CD14-positive monocyte (primary cell): ENCODE results near the gene ZBTB32. TPM values are rescaled to one million over a fixed set of nuclear protein-coding genes. Genes with fewer than 3 reads are reported as not detected.
A peak's percentile ranks its signal among the peaks of the same experiment; 100 is the strongest.

Source experiments
- DNase-seq, 3 donors: peaks; one replicate each; pipeline ENCODE4 v3.0.0-alpha.2; 2011 to 2022
- H2AFZ ChIP-seq: 2 replicates; pipeline ENCODE4 v1.6.0; 2012; ENCODE audit warnings: mild to moderate bottlenecking, low read depth, low read length, inconsistent platforms; ENCODE audit not compliant: insufficient read depth, poor library complexity, severe bottlenecking
- H3K27ac ChIP-seq, 2 donors: 1 replicate in 1 of 2; 2 replicates in 1 of 2; pipeline ENCODE4 v1.5.1; 2012 to 2013; ENCODE audit warnings: low read length in 2 of 2, control low read depth in 1 of 2, inconsistent platforms in 1 of 2, low read depth in 1 of 2, mild to moderate bottlenecking in 1 of 2
- H3K27me3 ChIP-seq, 2 donors: one replicate each; pipeline versions ENCODE4 v1.6.0 to v1.6.1; 2011 to 2013; ENCODE audit warnings: low read length in 2 of 2; ENCODE audit not compliant: control insufficient read depth in 2 of 2, insufficient read depth in 2 of 2
- H3K36me3 ChIP-seq, 2 donors: replicated peaks in 1 of 2; 1 replicate in 1 of 2; 2 replicates in 1 of 2; pipeline versions ENCODE4 v1.5.1 to v1.6.1; 2012 to 2013; ENCODE audit warnings: low read length in 2 of 2, control low read depth in 1 of 2, inconsistent platforms in 1 of 2, mild to moderate bottlenecking in 1 of 2; ENCODE audit not compliant: insufficient read depth in 2 of 2, control insufficient read depth in 1 of 2
- H3K4me1 ChIP-seq, 2 donors: 1 replicate in 1 of 2; 2 replicates in 1 of 2; pipeline versions ENCODE4 v1.5.1 to v1.6.1; 2012 to 2013; ENCODE audit warnings: low read length in 2 of 2, control low read depth in 1 of 2, inconsistent platforms in 1 of 2, mild to moderate bottlenecking in 1 of 2, moderate library complexity in 1 of 2; ENCODE audit not compliant: insufficient read depth in 2 of 2, control insufficient read depth in 1 of 2
- H3K4me2 ChIP-seq: replicated peaks from 2 replicates; pipeline ENCODE3; 2012; ENCODE audit warnings: low read length, moderate library complexity, mild to moderate bottlenecking; ENCODE audit not compliant: poor library complexity, severe bottlenecking; ENCODE audit errors: extremely low read depth
- H3K4me3 ChIP-seq, 3 experiments: fragments of 200-600 bp in 1 of 3; sonication (generic) in 1 of 3; replicated peaks in 1 of 3; 1 replicate in 2 of 3; 2 replicates in 1 of 3; pipeline ENCODE4 v1.5.1; 2011 to 2013; ENCODE audit warnings: low read length in 3 of 3, mild to moderate bottlenecking in 3 of 3, control low read depth in 2 of 3, low read depth in 2 of 3, inconsistent platforms in 1 of 3, moderate library complexity in 1 of 3
- H3K79me2 ChIP-seq: 2 replicates; pipeline ENCODE4 v1.6.0; 2012; ENCODE audit warnings: mild to moderate bottlenecking, control low read depth, inconsistent platforms, low read length, moderate library complexity; ENCODE audit not compliant: insufficient read depth
- H3K9ac ChIP-seq: 2 replicates; pipeline ENCODE4 v1.6.0; 2017; ENCODE audit warnings: low read length, mild to moderate bottlenecking; ENCODE audit not compliant: insufficient read depth, poor library complexity, severe bottlenecking
- H3K9me3 ChIP-seq, 2 donors: replicated peaks in 1 of 2; 1 replicate in 1 of 2; 2 replicates in 1 of 2; pipeline versions ENCODE4 v1.5.1 to v1.6.1; 2012 to 2013; ENCODE audit warnings: low read length in 2 of 2, control low read depth in 1 of 2; ENCODE audit not compliant: control insufficient read depth in 1 of 2, insufficient read depth in 1 of 2
- H4K20me1 ChIP-seq: 2 replicates; pipeline ENCODE4 v1.6.0; 2012; ENCODE audit warnings: mild to moderate bottlenecking, low read length, control low read depth, moderate library complexity; ENCODE audit not compliant: insufficient read depth
- H3K27ac Mint-ChIP-seq, 7 donors: one replicate each; pipeline ENCODE4 v1.8.0; 2020; ENCODE audit warnings: mild to moderate bottlenecking in 7 of 7, mixed read lengths in 7 of 7, moderate library complexity in 6 of 7, inconsistent platforms in 2 of 7
- H3K27me3 Mint-ChIP-seq, 3 donors: one replicate each; pipeline ENCODE4 v1.8.0; 2021 to 2022; ENCODE audit warnings: low read depth in 3 of 3, mild to moderate bottlenecking in 3 of 3, mixed read lengths in 3 of 3, moderate library complexity in 3 of 3, inconsistent platforms in 1 of 3
- H3K36me3 Mint-ChIP-seq, 2 donors: one replicate each; pipeline ENCODE4 v1.8.0; 2020; ENCODE audit warnings: mixed read lengths in 2 of 2, inconsistent platforms in 1 of 2, mild to moderate bottlenecking in 1 of 2
- H3K4me1 Mint-ChIP-seq: one replicate; pipeline ENCODE4 v1.8.0; 2020; ENCODE audit warnings: mild to moderate bottlenecking, mixed read lengths
- H3K4me3 Mint-ChIP-seq, 2 donors: one replicate each; pipeline ENCODE4 v1.8.0; 2020; ENCODE audit warnings: mild to moderate bottlenecking in 2 of 2, mixed read lengths in 2 of 2, moderate library complexity in 1 of 2
- H3K9me3 Mint-ChIP-seq, 7 donors: one replicate each; pipeline ENCODE4 v1.8.0; 2020 to 2022; ENCODE audit warnings: mixed read lengths in 7 of 7, mild to moderate bottlenecking in 6 of 7, moderate library complexity in 6 of 7, inconsistent platforms in 2 of 7
- CTCF ChIP-seq: fragments of 200-600 bp; IDR thresholded peaks from one replicate; pipeline ENCODE4 v1.8.0; 2022; ENCODE audit warnings: antibody characterized with exemption, mild to moderate bottlenecking
- WGBS: methylation state at CpG from one replicate; pipeline ENCODE4 v1.1.5; 2013; ENCODE audit warnings: missing lambda C conversion rate; ENCODE audit not compliant: insufficient coverage; 5-methylcytosine and 5-hydroxymethylcytosine counted together
- intact Hi-C, 2 donors: fragments of 100-400 bp; cut with micrococcal nuclease; formaldehyde crosslinking; loops; one replicate each; pipeline versions ENCODE4 v1.15.0 to v1.15.1; 2023
- polyA plus RNA-seq, 3 donors: library from polyadenylated mRNA; depleted of rRNA in 1 of 3; unstranded in 2 of 3; stranded (reverse) in 1 of 3; fragments of 300-500 nt in 2 of 3; fragments of >200 nt in 1 of 3; fragmentation: Illumina TruSeq in 2 of 3; gene quantifications; 1 replicate in 2 of 3; 2 replicates in 1 of 3; pipeline ENCODE4 v1.2.3, GENCODE V29; 2012 to 2021

Gene ZBTB32
- polyA plus RNA-seq, 3 donors = 0.05 TPM; not detected in 2

- no peaks in the 10 kb centered on the region for H3K9me3 Mint-ChIP-seq
- WGBS = 100% methylated on average over 4 of the region's 4 CpGs
- TF ChIP-seq CTCF = no peak
- intact Hi-C loops = no loop called here
- no peak for DNase-seq
- Histone ChIP-seq H3K4me2 (no peak overlapping the region), H3K27ac (no peak overlapping the region), H3K9ac (no peak overlapping the region), H2AFZ (no peak overlapping the region), H3K79me2 (peaks cover 7% of the 10 kb centered on the region), H3K9me3 (no peaks in the 10 kb centered on the region), H4K20me1 (peaks cover 49% of the 10 kb centered on the region), H3K4me3 (no peak overlapping the region), H3K4me1 (no peaks in the 10 kb centered on the region), H3K36me3 (peaks cover 73 to 83% of the 10 kb centered on the region in 2 donors), H3K27me3 (no peaks in the 10 kb centered on the region)
- H3K4me3 Mint-ChIP-seq = no peak overlapping the region
- H3K27ac Mint-ChIP-seq = peak overlapping the region in 2 of 7 donors; percentile 2 to 36
- peaks cover 6% of the 10 kb centered on the region for H3K4me1 Mint-ChIP-seq
- H3K27me3 Mint-ChIP-seq = peaks cover 0 to 2% (median 0%) of the 10 kb centered on the region in 3 donors
- peaks cover 59 to 89% of the 10 kb centered on the region in 2 donors for H3K36me3 Mint-ChIP-seq
These were observed 48.8 kb upstream of the ZBTB32 start for GRCh38 chr19:35655600-35655999.

GRCh38 chr19:35656700-35657099 is 47.7 kb upstream of the ZBTB32 start:
- H3K36me3 Mint-ChIP-seq = peaks cover 53 to 80% of the 10 kb centered on the region in 2 donors
- no peaks in the 10 kb centered on the region for H3K9me3 ChIP-seq
- H3K4me1 ChIP-seq = no peaks in the 10 kb centered on the region
- no peak overlapping the region for H3K9ac ChIP-seq
- no CpG with 5 or more reads among the region's 6 CpGs for WGBS
- no peaks in the 10 kb centered on the region for H3K4me1 Mint-ChIP-seq
- peaks cover 0 to 2% (median 0%) of the 10 kb centered on the region in 3 donors for H3K27me3 Mint-ChIP-seq
- H3K27me3 ChIP-seq = no peaks in the 10 kb centered on the region
- peaks cover 71 to 81% of the 10 kb centered on the region in 2 donors for H3K36me3 ChIP-seq
- no peak overlapping the region for H3K27ac Mint-ChIP-seq
- H3K79me2 ChIP-seq = no peaks in the 10 kb centered on the region
- H3K4me3 ChIP-seq = no peak overlapping the region
- intact Hi-C loops = no loop called here
- no peak for TF ChIP-seq CTCF
- H3K27ac ChIP-seq = no peak overlapping the region
- no peak overlapping the region for H3K4me3 Mint-ChIP-seq
- no peak overlapping the region for H3K4me2 ChIP-seq
- DNase-seq = no peak
- H4K20me1 ChIP-seq = peaks cover 45% of the 10 kb centered on the region
- peaks cover 0 to 1% (median 0%) of the 10 kb centered on the region in 7 donors for H3K9me3 Mint-ChIP-seq
- H2AFZ ChIP-seq = no peak overlapping the region
